PFSK-1 (cell line): Measurements from ENCODE around the gene GNAZ.

Experiments
- FOXP2 ChIP-seq: optimal IDR thresholded peaks from 2 replicates; pipeline ENCODE3; 2011; ENCODE audit warnings: borderline replicate concordance, control low read depth, inconsistent platforms; ENCODE audit not compliant: insufficient read depth; ENCODE audit errors: extremely low read length, extremely low read depth
- POLR2AphosphoS5 ChIP-seq: IDR thresholded peaks from 2 replicates; pipeline ENCODE4 v1.6.1; 2012; ENCODE audit warnings: low read depth, mild to moderate bottlenecking, control low read depth, low read length, moderate library complexity
- REST ChIP-seq, 2 experiments: IDR thresholded peaks; 2 replicates each; pipeline versions ENCODE4 v1.6.1 to v1.8.0; 2011 to 2012; ENCODE audit warnings: low read depth in 2 of 2, low read length in 2 of 2, control low read depth in 1 of 2, inconsistent platforms in 1 of 2, mild to moderate bottlenecking in 1 of 2, moderate library complexity in 1 of 2; ENCODE audit not compliant: insufficient read depth in 1 of 2
- SIN3A ChIP-seq: IDR thresholded peaks from 2 replicates; pipeline ENCODE4 v1.6.1; 2012; ENCODE audit warnings: mild to moderate bottlenecking, low read length, moderate library complexity, borderline replicate concordance; ENCODE audit not compliant: insufficient read depth
- TAF1 ChIP-seq: IDR thresholded peaks from 2 replicates; pipeline ENCODE4 v1.6.1; 2012; ENCODE audit warnings: low read length, control low read depth, borderline replicate concordance; ENCODE audit not compliant: insufficient read depth

Gene GNAZ

DNA sequence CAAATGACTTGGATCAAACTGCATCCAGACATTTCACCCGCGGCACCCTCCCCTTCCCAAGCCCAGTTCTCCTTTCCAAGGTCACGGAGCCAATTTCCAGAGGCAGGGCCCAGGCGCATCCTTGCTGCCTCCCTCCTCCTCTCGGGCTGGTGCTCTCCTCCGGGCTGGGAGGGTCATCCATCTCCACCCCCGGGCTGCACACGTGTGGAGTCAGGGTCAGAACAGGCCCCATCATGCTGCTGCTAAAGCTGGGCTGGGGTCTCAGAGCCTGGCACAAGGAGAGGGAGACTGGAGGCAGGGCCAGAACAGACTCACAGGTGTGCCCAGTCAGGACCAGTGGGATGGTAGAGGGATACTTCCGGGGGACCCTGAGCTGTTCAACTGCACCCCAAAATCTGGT lies 57.5 kb downstream of the GNAZ start:
- TF ChIP-seq SIN3A (no peak), POLR2AphosphoS5 (no peak), TAF1 (no peak)

GRCh38 chr22:23128269-23129108 lies 58.2 kb downstream of the GNAZ start:
- TF ChIP-seq SIN3A, result no peak
- TF ChIP-seq REST (IDR thresholded peaks at IDR 0.05; ENCODE audit: insufficient read depth in 1 of 2, low read depth in 2 of 2, low read length in 2 of 2), result no peak
- no peak for TF ChIP-seq POLR2AphosphoS5

GRCh38 chr22:23129149-23129548 lies 58.8 kb downstream of the GNAZ start:
- no peak for TF ChIP-seq TAF1

GRCh38 chr22:23130697-23131096 lies 60.4 kb downstream of the GNAZ start:
- no peak for TF ChIP-seq FOXP2
- no peak for TF ChIP-seq REST (IDR thresholded peaks at IDR 0.05; ENCODE audit: insufficient read depth in 1 of 2, low read depth in 2 of 2, low read length in 2 of 2)
- no peak for TF ChIP-seq POLR2AphosphoS5
- no peak for TF ChIP-seq TAF1
- TF ChIP-seq SIN3A, result no peak

DNA sequence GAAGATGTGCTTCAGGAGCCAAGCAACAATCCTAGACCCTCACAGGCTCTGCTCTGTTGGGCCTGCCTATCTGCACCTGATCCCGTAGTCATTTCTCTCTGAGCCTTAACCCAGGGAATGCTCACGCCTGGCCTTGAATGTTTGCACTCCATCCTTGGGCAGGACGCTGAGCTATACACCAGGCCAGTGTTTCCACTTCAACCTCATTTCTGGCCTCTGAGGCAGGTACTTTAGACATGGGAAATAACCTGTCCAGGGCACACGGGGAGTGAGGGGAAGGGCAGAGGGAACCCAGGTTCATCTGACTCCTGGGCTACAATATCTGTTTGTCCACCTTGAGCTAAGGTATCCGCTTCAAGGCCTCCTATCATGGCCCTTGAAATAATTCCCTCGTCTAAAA lies 61.6 kb downstream of the GNAZ start:
- TF ChIP-seq POLR2AphosphoS5, result no peak
- TF ChIP-seq REST (IDR thresholded peaks at IDR 0.05; ENCODE audit: insufficient read depth in 1 of 2, low read depth in 2 of 2, low read length in 2 of 2), result no peak
- no peak for TF ChIP-seq FOXP2

- TF ChIP-seq POLR2AphosphoS5 (no peak), TAF1 (no peak), SIN3A (no peak), FOXP2 (no peak), REST (IDR thresholded peaks at IDR 0.05; ENCODE audit: insufficient read depth in 1 of 2, low read depth in 2 of 2, low read length in 2 of 2) (no peak)
These were observed 62.2 kb downstream of the GNAZ start for GRCh38 chr22:23132376-23133091.
